HepG2 (cell line): ENCODE measurements around the gene LITAFD.

Experiments
- AHR ChIP-seq: IDR thresholded peaks from 2 replicates; pipeline ENCODE4 v1.6.1; 2018; ENCODE audit warnings: missing genetic modification reagents, missing compliant biosample characterization
- CTCF ChIP-seq: sonication (generic); formaldehyde crosslinking; IDR thresholded peaks from 2 replicates; pipeline ENCODE4 v1.5.0; 2020; ENCODE audit warnings: mild to moderate bottlenecking, missing genetic modification reagents, moderate library complexity
- PRDM4 ChIP-seq: sonication (generic); formaldehyde crosslinking; IDR thresholded peaks from 2 replicates; pipeline ENCODE4 v1.9.0; 2021; ENCODE audit warnings: missing genetic modification reagents, borderline replicate concordance
- SMARCC2 ChIP-seq: fragments of 450-650 bp; IDR thresholded peaks from 2 replicates; pipeline ENCODE4 v1.6.1; 2017; ENCODE audit warnings: antibody characterized with exemption, mild to moderate bottlenecking
- TAF1 ChIP-seq: sonication (generic); formaldehyde crosslinking; IDR thresholded peaks from 2 replicates; pipeline ENCODE4 v1.4.0; 2020; ENCODE audit warnings: missing genetic modification reagents
- TEF ChIP-seq: sonication (generic); formaldehyde crosslinking; IDR thresholded peaks from 2 replicates; pipeline ENCODE4 v1.5.0; 2020; ENCODE audit warnings: missing genetic modification reagents
- TMF1 ChIP-seq: sonication (generic); formaldehyde crosslinking; IDR thresholded peaks from 2 replicates; pipeline ENCODE4 v1.8.1; 2022; ENCODE audit warnings: low read depth, missing genetic modification reagents
- ZBTB40 ChIP-seq, 2 experiments: fragments of 450-650 bp in 1 of 2; sonication (generic) in 1 of 2; formaldehyde crosslinking in 1 of 2; IDR thresholded peaks; 2 replicates each; pipeline versions ENCODE4 v1.6.1 to v1.8.0; 2016 to 2022; ENCODE audit warnings: antibody characterized with exemption in 1 of 2, mild to moderate bottlenecking in 1 of 2, missing genetic modification reagents in 1 of 2
- ZBTB49 ChIP-seq: sonication (generic); formaldehyde crosslinking; IDR thresholded peaks from 2 replicates; pipeline ENCODE4 v1.4.0; 2020; ENCODE audit warnings: missing genetic modification reagents, borderline replicate concordance
- ZMYM3 ChIP-seq: sonication (generic); formaldehyde crosslinking; IDR thresholded peaks from 2 replicates; pipeline ENCODE4 v1.5.1; 2020; ENCODE audit warnings: mild to moderate bottlenecking, missing genetic modification reagents
- ZNF577 ChIP-seq: sonication (generic); formaldehyde crosslinking; IDR thresholded peaks from 2 replicates; pipeline ENCODE4 v1.4.0; 2020; ENCODE audit warnings: mild to moderate bottlenecking, low read depth, missing genetic modification reagents, borderline replicate concordance
- ZNF619 ChIP-seq: sonication (generic); formaldehyde crosslinking; IDR thresholded peaks from 2 replicates; pipeline ENCODE4 v1.4.0; 2020; ENCODE audit warnings: mild to moderate bottlenecking, missing genetic modification reagents
- ZSCAN20 ChIP-seq: sonication (generic); formaldehyde crosslinking; IDR thresholded peaks from 2 replicates; pipeline ENCODE4 v1.4.0; 2020; ENCODE audit warnings: missing genetic modification reagents, mild to moderate bottlenecking, borderline replicate concordance

- TF ChIP-seq CTCF (CRISPR knock-in tag) (no peak), ZNF619 (CRISPR knock-in tag) (no peak), ZBTB49 (CRISPR knock-in tag) (no peak), AHR (CRISPR knock-in tag) (no peak), TMF1 (CRISPR knock-in tag) (no peak), PRDM4 (CRISPR knock-in tag) (no peak), ZSCAN20 (CRISPR knock-in tag) (no peak), TAF1 (CRISPR knock-in tag) (no peak), SMARCC2 (no peak), TEF (CRISPR knock-in tag) (no peak), ZMYM3 (CRISPR knock-in tag) (no peak), ZBTB40 (IDR thresholded peaks at IDR 0.05) (no peak), ZBTB40 (CRISPR knock-in tag; IDR thresholded peaks at IDR 0.05) (no peak), ZNF577 (CRISPR knock-in tag) (no peak)
Measured at GRCh38 chr16:8919934-8920462, 37.8 kb downstream of the LITAFD start.
